ENCODE measurements around the gene SHISA7.
A peak's percentile ranks its signal among the peaks of the same experiment; 100 is the strongest.

Gene SHISA7

DNA sequence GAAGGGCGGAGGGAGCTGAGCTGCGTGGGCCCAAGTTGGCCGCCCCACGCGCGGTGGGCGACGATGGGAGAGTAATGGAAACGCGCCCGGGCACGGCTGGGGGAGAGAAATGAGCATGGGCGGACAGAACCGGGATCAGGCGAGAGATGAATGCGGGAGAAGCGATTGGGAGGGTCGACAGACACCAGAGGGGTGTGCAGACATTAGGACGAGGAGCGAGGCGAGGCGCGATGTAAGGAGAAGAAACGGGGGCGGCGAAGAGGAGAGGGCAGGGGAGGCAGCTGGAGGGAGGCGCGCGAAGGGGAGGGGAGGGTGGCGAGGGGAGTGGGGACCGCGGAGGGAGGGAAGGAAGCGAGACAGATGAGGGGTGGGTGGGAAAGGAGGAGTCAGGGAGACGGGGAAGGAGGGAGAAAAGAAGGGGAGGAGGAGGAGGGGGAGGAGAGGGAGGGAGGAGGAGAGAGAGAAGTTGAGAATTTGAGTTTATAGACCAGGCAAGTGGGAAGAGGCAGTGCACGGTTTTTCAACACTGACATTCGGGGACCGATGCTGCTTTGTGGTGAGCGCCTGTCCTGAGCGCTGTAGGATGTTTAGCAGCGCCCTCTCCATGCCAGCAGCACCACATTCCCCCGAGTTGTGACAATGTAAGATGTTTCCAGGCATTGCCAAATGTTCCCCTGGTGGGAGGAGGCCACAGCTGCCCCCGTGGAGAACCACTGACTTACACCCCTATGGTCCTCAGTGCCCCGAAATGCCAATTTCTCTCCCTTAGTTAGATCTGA is at the start of gene SHISA7:
TSS of gene SHISA7 (minus strand) at position 256 of the 779 bp plus-strand sequence. CDS start 437 bp downstream, outside the sequence.
- 0 out of 2 replicates have a peak, but pooled peaks cover 3% of the 10 kb centered on the region for H3K4me1 ChIP-seq (ENCODE audit: control insufficient read depth, insufficient read depth, low read length)
- no peak within 1 kb of the TSS for H3K27ac ChIP-seq (ENCODE audit: extremely low read depth, low read depth, low read length)
- 0 out of 2 replicates have a peak within 1 kb of the TSS, but pooled peaks have one; percentile 3 for H3K4me3 ChIP-seq (ENCODE audit: low read depth, low read length)
- H3K36me3 ChIP-seq (ENCODE audit: control insufficient read depth in 2 of 2, insufficient read depth in 1 of 2, low read length in 2 of 2), result no peaks in the 10 kb centered on the region
- POLR2A ChIA-PET, result interaction anchor here (0.6 to 1.3 kb wide), 2 partner anchors 10 to 33 kb away, joined by 3 to 4 read pairs; partner anchors contain the start of gene ZNF628
- no peaks in the 10 kb centered on the region for H3K9me3 ChIP-seq (ENCODE audit: control insufficient read depth, insufficient read depth, low read depth, low read length)
- CTCF ChIA-PET, result interaction anchor here (1.7 kb wide), 1 partner anchor 26 kb away, joined by 10 read pairs; no protein-coding TSS in a partner anchor
- no peak for TF ChIP-seq ZNF548 (tag by site-specific recombination; IDR thresholded peaks at IDR 0.05)
- peak; percentile 19; the same call in 1 of the 2 replicates for TF ChIP-seq KLF8 (tag by site-specific recombination; IDR thresholded peaks at IDR 0.05)
- peak; percentile 63; the same call in 1 of the 2 replicates for TF ChIP-seq KLF1 (tag by site-specific recombination; IDR thresholded peaks at IDR 0.05)
- TF ChIP-seq TRIM28 (IDR thresholded peaks at IDR 0.05; ENCODE audit: borderline replicate concordance, low read length), result no peak
- TF ChIP-seq SP3 (tag by site-specific recombination; IDR thresholded peaks at IDR 0.05), result peak; percentile 84
- peak; percentile 63 for TF ChIP-seq ZNF366 (tag by site-specific recombination; conservative IDR thresholded peaks at IDR 0.05)
- TF ChIP-seq ZNF544 (tag by site-specific recombination; IDR thresholded peaks at IDR 0.05), result no peak
- TF ChIP-seq, protein P1, sequence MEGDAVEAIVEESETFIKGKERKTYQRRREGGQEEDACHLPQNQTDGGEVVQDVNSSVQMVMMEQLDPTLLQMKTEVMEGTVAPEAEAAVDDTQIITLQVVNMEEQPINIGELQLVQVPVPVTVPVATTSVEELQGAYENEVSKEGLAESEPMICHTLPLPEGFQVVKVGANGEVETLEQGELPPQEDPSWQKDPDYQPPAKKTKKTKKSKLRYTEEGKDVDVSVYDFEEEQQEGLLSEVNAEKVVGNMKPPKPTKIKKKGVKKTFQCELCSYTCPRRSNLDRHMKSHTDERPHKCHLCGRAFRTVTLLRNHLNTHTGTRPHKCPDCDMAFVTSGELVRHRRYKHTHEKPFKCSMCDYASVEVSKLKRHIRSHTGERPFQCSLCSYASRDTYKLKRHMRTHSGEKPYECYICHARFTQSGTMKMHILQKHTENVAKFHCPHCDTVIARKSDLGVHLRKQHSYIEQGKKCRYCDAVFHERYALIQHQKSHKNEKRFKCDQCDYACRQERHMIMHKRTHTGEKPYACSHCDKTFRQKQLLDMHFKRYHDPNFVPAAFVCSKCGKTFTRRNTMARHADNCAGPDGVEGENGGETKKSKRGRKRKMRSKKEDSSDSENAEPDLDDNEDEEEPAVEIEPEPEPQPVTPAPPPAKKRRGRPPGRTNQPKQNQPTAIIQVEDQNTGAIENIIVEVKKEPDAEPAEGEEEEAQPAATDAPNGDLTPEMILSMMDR (tag by site-specific recombination; IDR thresholded peaks at IDR 0.05), result 0 out of 2 replicates have a peak, but pooled peaks have one; percentile 10
- peak; percentile 77 for TF ChIP-seq ZNF335 (tag by site-specific recombination; conservative IDR thresholded peaks at IDR 0.05)
- TF ChIP-seq ZNF416 (tag by site-specific recombination; IDR thresholded peaks at IDR 0.05), result 0 out of 2 replicates have a peak, but pooled peaks have one; percentile 50
- peak; percentile 53 for TF ChIP-seq ZBTB26 (tag by site-specific recombination; optimal IDR thresholded peaks at IDR 0.05)
- TF ChIP-seq ZFHX2 (tag by site-specific recombination; conservative IDR thresholded peaks at IDR 0.05), result peak; percentile 99
- peak; percentile 65 for TF ChIP-seq ZBTB17 (tag by site-specific recombination; IDR thresholded peaks at IDR 0.05)
- TF ChIP-seq ZSCAN16 (tag by site-specific recombination; IDR thresholded peaks at IDR 0.05), result no peak
- TF ChIP-seq EGR2 (tag by site-specific recombination; IDR thresholded peaks at IDR 0.05; ENCODE audit: low read depth), result peak; percentile 97
- peak; percentile 47; the same call in 1 of the 2 replicates for TF ChIP-seq ZBTB20 (tag by site-specific recombination; IDR thresholded peaks at IDR 0.05)
- TF ChIP-seq ZXDB (tag by site-specific recombination; IDR thresholded peaks at IDR 0.05), result peak; percentile 76
- TF ChIP-seq PRDM10 (tag by site-specific recombination; IDR thresholded peaks at IDR 0.05), result peak; percentile 87
- TF ChIP-seq, protein P2, sequence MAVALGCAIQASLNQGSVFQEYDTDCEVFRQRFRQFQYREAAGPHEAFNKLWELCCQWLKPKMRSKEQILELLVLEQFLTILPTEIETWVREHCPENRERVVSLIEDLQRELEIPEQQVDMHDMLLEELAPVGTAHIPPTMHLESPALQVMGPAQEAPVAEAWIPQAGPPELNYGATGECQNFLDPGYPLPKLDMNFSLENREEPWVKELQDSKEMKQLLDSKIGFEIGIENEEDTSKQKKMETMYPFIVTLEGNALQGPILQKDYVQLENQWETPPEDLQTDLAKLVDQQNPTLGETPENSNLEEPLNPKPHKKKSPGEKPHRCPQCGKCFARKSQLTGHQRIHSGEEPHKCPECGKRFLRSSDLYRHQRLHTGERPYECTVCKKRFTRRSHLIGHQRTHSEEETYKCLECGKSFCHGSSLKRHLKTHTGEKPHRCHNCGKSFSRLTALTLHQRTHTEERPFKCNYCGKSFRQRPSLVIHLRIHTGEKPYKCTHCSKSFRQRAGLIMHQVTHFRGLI (tag by site-specific recombination; IDR thresholded peaks at IDR 0.05), result no peak
- TF ChIP-seq SP2 (tag by site-specific recombination; IDR thresholded peaks at IDR 0.05), result peak; percentile 43
- TF ChIP-seq GLI4 (tag by site-specific recombination; IDR thresholded peaks at IDR 0.05), result 0 out of 2 replicates have a peak, but pooled peaks have one; percentile 35
- TF ChIP-seq ZNF473 (tag by site-specific recombination; IDR thresholded peaks at IDR 0.05), result no peak
- TF ChIP-seq, protein P3, sequence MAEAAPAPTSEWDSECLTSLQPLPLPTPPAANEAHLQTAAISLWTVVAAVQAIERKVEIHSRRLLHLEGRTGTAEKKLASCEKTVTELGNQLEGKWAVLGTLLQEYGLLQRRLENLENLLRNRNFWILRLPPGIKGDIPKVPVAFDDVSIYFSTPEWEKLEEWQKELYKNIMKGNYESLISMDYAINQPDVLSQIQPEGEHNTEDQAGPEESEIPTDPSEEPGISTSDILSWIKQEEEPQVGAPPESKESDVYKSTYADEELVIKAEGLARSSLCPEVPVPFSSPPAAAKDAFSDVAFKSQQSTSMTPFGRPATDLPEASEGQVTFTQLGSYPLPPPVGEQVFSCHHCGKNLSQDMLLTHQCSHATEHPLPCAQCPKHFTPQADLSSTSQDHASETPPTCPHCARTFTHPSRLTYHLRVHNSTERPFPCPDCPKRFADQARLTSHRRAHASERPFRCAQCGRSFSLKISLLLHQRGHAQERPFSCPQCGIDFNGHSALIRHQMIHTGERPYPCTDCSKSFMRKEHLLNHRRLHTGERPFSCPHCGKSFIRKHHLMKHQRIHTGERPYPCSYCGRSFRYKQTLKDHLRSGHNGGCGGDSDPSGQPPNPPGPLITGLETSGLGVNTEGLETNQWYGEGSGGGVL (tag by site-specific recombination; IDR thresholded peaks at IDR 0.05), result peak; percentile 91
- TF ChIP-seq ZNF76 (tag by site-specific recombination; IDR thresholded peaks at IDR 0.05; ENCODE audit: borderline replicate concordance, low read depth), result 0 out of 2 replicates have a peak, but pooled peaks have one; percentile 26
- peak; percentile 68 for TF ChIP-seq WT1 (tag by site-specific recombination; IDR thresholded peaks at IDR 0.05)
- peak; percentile 89 for TF ChIP-seq SCRT2 (tag by site-specific recombination; IDR thresholded peaks at IDR 0.05)
- TF ChIP-seq GLIS2 (tag by site-specific recombination; IDR thresholded peaks at IDR 0.05), result 0 out of 2 replicates have a peak, but pooled peaks have one; percentile 59
